ENCODE measurements around the gene NRP1. TPM values are rescaled to one million over a fixed set of nuclear protein-coding genes. Genes with fewer than 3 reads are reported as not detected.

Gene NRP1
- total RNA-seq, 1 donor from 2014 or later = 16.1 TPM

GRCh38 chr10:33180921-33181320, 153.5 kb downstream of the NRP1 start:
- H3K27ac Mint-ChIP-seq (ENCODE audit: unreplicated experiment) = no peak overlapping the region
- peaks cover 30% of the 10 kb centered on the region for H3K4me1 Mint-ChIP-seq
- H3K36me3 Mint-ChIP-seq (ENCODE audit: low read depth) = no peaks in the 10 kb centered on the region
- no peak overlapping the region for H3K4me3 Mint-ChIP-seq
- no peak for DNase-seq (ENCODE audit: low read depth, low spot score)
- no peaks in the 10 kb centered on the region for H3K27me3 Mint-ChIP-seq (ENCODE audit: low read depth)
- no peaks in the 10 kb centered on the region for H3K9me3 Mint-ChIP-seq
- TF ChIP-seq, protein P1, sequence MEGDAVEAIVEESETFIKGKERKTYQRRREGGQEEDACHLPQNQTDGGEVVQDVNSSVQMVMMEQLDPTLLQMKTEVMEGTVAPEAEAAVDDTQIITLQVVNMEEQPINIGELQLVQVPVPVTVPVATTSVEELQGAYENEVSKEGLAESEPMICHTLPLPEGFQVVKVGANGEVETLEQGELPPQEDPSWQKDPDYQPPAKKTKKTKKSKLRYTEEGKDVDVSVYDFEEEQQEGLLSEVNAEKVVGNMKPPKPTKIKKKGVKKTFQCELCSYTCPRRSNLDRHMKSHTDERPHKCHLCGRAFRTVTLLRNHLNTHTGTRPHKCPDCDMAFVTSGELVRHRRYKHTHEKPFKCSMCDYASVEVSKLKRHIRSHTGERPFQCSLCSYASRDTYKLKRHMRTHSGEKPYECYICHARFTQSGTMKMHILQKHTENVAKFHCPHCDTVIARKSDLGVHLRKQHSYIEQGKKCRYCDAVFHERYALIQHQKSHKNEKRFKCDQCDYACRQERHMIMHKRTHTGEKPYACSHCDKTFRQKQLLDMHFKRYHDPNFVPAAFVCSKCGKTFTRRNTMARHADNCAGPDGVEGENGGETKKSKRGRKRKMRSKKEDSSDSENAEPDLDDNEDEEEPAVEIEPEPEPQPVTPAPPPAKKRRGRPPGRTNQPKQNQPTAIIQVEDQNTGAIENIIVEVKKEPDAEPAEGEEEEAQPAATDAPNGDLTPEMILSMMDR (conservative IDR thresholded peaks at IDR 0.05) = no peak

GRCh38 chr10:33180390-33180789, 154.1 kb downstream of the NRP1 start:
- Mint-ChIP-seq H3K27ac (ENCODE audit: unreplicated experiment) (no peak overlapping the region), H3K9me3 (no peaks in the 10 kb centered on the region), H3K27me3 (ENCODE audit: low read depth) (no peaks in the 10 kb centered on the region), H3K36me3 (ENCODE audit: low read depth) (no peaks in the 10 kb centered on the region), H3K4me1 (peaks cover 30% of the 10 kb centered on the region), H3K4me3 (no peak overlapping the region)
- TF ChIP-seq, protein P1 (conservative IDR thresholded peaks at IDR 0.05) = no peak
- DNase-seq (ENCODE audit: low read depth, low spot score) = no peak

GRCh38 chr10:33179067-33179466, 155.4 kb downstream of the NRP1 start:
- Mint-ChIP-seq H3K27ac (ENCODE audit: unreplicated experiment) (no peak overlapping the region), H3K9me3 (no peaks in the 10 kb centered on the region), H3K36me3 (ENCODE audit: low read depth) (no peaks in the 10 kb centered on the region), H3K27me3 (ENCODE audit: low read depth) (no peaks in the 10 kb centered on the region), H3K4me1 (peaks cover 36% of the 10 kb centered on the region), H3K4me3 (no peak overlapping the region)
- DNase-seq (ENCODE audit: low read depth, low spot score) = no peak
- TF ChIP-seq, protein P1 (conservative IDR thresholded peaks at IDR 0.05) = no peak

GRCh38 chr10:33178026-33178755, 156.3 kb downstream of the NRP1 start:
- H3K4me1 Mint-ChIP-seq = peaks cover 36% of the 10 kb centered on the region
- H3K27ac Mint-ChIP-seq (ENCODE audit: unreplicated experiment) = no peak overlapping the region
- no peak overlapping the region for H3K4me3 Mint-ChIP-seq
- H3K36me3 Mint-ChIP-seq (ENCODE audit: low read depth) = no peaks in the 10 kb centered on the region
- H3K27me3 Mint-ChIP-seq (ENCODE audit: low read depth) = no peaks in the 10 kb centered on the region
- DNase-seq (ENCODE audit: low read depth, low spot score) = no peak
- TF ChIP-seq, protein P1 (conservative IDR thresholded peaks at IDR 0.05) = no peak
- H3K9me3 Mint-ChIP-seq = no peaks in the 10 kb centered on the region

DNA sequence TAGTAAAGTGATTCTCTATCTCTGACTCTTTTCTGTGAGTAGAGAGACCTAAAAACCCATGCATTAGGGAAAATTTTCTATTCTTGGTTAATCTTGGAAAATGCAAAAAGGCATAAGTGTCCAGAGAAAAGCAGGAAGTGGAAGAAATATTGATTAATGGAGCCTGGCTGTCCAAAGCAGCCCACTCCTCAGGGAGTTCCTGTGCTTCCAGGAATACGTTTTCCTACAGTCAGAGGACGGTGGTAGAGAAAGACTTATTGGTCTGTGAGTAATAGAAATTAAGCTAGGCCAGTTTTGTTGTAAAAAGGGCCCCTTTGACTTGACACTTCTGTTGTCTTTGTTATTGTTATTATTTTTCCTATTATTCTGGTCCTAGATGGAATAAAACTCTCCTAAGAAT, 157.8 kb downstream of the NRP1 start:
- Mint-ChIP-seq H3K4me1 (peaks cover 36% of the 10 kb centered on the region), H3K4me3 (no peak overlapping the region), H3K9me3 (no peaks in the 10 kb centered on the region), H3K27ac (ENCODE audit: unreplicated experiment) (no peak overlapping the region), H3K27me3 (ENCODE audit: low read depth) (no peaks in the 10 kb centered on the region), H3K36me3 (ENCODE audit: low read depth) (no peaks in the 10 kb centered on the region)
- no peak for DNase-seq (ENCODE audit: low read depth, low spot score)
- TF ChIP-seq, protein P1 (conservative IDR thresholded peaks at IDR 0.05) = no peak

Data from neural crest cell (in vitro differentiated cells).